C4-2B (cell line): ENCODE measurements around the gene AXL.

Source experiments
- CTCF ChIP-seq: fragments of 450-650 bp; conservative IDR thresholded peaks from 2 replicates; pipeline ENCODE4 v1.5.1; 2017; ENCODE audit warnings: mild to moderate bottlenecking
- ZFX ChIP-seq: fragments of 450-650 bp; IDR thresholded peaks from 2 replicates; pipeline ENCODE4 v1.6.1; 2017

DNA sequence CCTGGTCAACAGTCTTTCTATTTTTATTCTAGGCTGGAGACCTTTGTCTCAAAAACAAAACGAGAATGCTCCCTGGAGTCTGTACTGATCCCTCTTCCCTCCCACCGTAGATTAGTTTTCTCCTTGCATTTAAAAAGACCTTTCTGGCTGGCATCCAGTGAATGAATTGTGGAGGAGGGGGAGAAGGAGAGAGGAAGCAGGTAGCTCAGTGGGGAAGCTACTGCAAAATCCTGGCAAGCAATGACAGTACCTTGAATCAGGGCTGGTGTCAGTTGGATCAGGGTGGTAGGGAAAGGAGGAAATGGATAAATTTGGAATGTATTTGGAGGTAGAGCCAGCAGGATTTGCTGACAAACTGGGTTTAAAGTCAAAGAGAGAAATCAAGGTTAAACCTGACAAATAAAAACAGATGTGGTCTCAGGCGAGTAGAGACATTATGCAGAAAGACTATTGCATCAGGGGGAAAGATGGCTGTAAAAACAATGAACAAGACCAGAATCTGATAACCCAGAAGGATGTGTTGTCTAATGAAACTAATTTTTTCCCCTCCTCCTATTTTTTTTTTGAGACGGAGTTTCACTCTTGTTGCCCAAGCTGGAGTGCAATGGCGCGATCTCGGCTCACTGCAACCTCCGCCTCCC lies 29.5 kb upstream of the AXL start:
- no peak for TF ChIP-seq CTCF
- TF ChIP-seq ZFX = no peak
